ENCODE data around the gene CDKAL1. TPM values are rescaled to one million over a fixed set of nuclear protein-coding genes. Genes with fewer than 3 reads are reported as not detected.
"Not testable (repeated sequence)": the region's sequence is repeated elsewhere in the genome, so short reads cannot be mapped to it uniquely, and the experiment has no call there.

CDKAL1 gene
- total RNA-seq, 5 donors from 2014 or later (not counting 1 experiment from before 2014, with no cell fraction given), result 18.8 to 29.9 (median 20.5) TPM

DNA sequence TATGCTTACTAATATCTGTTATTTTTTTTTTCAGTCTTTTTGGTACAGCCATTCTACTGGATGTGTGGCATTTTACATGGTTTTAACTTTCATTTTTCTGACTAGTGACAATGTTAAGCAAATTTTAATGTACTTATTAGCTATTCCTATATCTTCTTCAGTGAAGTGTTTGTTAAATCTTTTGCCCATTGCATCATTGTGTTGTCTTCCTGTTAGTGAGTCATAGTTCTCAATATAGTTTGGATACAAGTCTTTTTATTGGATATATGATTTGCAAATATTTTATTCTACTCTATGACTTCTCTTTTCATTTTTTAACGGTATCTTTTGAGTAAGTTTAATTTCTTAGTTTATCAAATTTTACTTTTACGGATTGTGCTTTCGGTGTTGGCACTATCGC, 519.4 kb downstream of the CDKAL1 start:
- no peaks in the 10 kb centered on the region for H3K27me3 ChIP-seq (replicated peaks in 1 of 2; ENCODE audit: control insufficient read depth in 2 of 2, extremely low read depth in 1 of 2, insufficient read depth in 2 of 2, low read length in 1 of 2)
- Mint-ChIP-seq H3K4me1 (no peaks in the 10 kb centered on the region), H3K27ac (no peak overlapping the region), H3K27me3 (no peaks in the 10 kb centered on the region), H3K36me3 (peaks cover 57% of the 10 kb centered on the region), H3K4me3 (no peak overlapping the region), H3K9me3 (peaks cover 14 to 34% (median 23%) of the 10 kb centered on the region in 3 donors)
- no peaks in the 10 kb centered on the region for H3K9me3 ChIP-seq
- WGBS (ENCODE audit: insufficient coverage), result no CpG with 5 or more reads among the region's 4 CpGs
- no peak overlapping the region for H3K27ac ChIP-seq (ENCODE audit: low read length)
- POLR2A ChIA-PET, result interaction anchor here in 1 of 2 donors (0.6 kb wide), 1 partner anchor 653 kb away, joined by 3 read pairs; no protein-coding TSS in a partner anchor
- CTCF ChIA-PET, result interaction anchor here in 1 of 2 donors (0.6 kb wide), 1 partner anchor 178 kb away, joined by 4 read pairs; no protein-coding TSS in a partner anchor
- H3K4me3 ChIP-seq (ENCODE audit: control insufficient read depth in 1 of 2, extremely low read depth in 1 of 2, low read length in 1 of 2), result no peak overlapping the region
- no peak for ATAC-seq (replicated peaks in 1 of 4)
- no peak for DNase-seq
- no peaks in the 10 kb centered on the region for H3K36me3 ChIP-seq (ENCODE audit: control insufficient read depth in 2 of 2, extremely low read depth in 1 of 2, insufficient read depth in 1 of 2, low read length in 1 of 2)
- H3K4me1 ChIP-seq (ENCODE audit: control insufficient read depth in 1 of 2, extremely low read depth in 1 of 2, insufficient read depth in 2 of 2, low read length in 2 of 2), result no peaks in the 10 kb centered on the region

DNA sequence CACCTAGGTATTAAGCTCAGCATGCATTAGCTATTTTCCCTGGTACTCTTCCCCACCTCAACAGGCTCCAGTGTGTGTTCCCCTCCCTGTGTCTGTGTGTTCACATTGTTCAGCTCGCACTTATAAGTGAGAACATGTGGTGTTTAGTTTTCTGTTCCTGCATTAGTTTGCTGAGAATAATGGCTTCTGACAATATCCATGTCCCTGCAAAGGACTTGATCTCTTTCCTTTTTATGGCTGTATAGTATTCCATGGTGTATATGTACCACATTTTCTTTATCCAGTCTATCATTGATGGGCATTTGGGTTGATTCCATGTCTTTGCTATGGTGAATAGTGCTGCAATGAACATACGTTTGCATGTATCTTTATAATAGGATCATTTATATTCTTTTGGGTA, 521.2 kb downstream of the CDKAL1 start:
- H3K36me3 ChIP-seq (ENCODE audit: control insufficient read depth in 2 of 2, extremely low read depth in 1 of 2, insufficient read depth in 1 of 2, low read length in 1 of 2); H3K4me1 Mint-ChIP-seq; H3K27ac Mint-ChIP-seq; POLR2A ChIA-PET; DNase-seq; ATAC-seq (replicated peaks in 1 of 4); H3K27me3 Mint-ChIP-seq; H3K4me3 ChIP-seq (ENCODE audit: control insufficient read depth in 1 of 2, extremely low read depth in 1 of 2, low read length in 1 of 2); H3K9me3 ChIP-seq; H3K27me3 ChIP-seq (replicated peaks in 1 of 2; ENCODE audit: control insufficient read depth in 2 of 2, extremely low read depth in 1 of 2, insufficient read depth in 2 of 2, low read length in 1 of 2); H3K27ac ChIP-seq (ENCODE audit: low read length); H3K4me1 ChIP-seq (ENCODE audit: control insufficient read depth in 1 of 2, extremely low read depth in 1 of 2, insufficient read depth in 2 of 2, low read length in 2 of 2); H3K4me3 Mint-ChIP-seq; CTCF ChIA-PET: not testable (repeated sequence)
- WGBS (ENCODE audit: insufficient coverage), result no CpG with 5 or more reads among the region's 2 CpGs
- Mint-ChIP-seq H3K36me3 (peaks cover 69% of the 10 kb centered on the region), H3K9me3 (peaks cover 19 to 43% (median 28%) of the 10 kb centered on the region in 3 donors)

DNA sequence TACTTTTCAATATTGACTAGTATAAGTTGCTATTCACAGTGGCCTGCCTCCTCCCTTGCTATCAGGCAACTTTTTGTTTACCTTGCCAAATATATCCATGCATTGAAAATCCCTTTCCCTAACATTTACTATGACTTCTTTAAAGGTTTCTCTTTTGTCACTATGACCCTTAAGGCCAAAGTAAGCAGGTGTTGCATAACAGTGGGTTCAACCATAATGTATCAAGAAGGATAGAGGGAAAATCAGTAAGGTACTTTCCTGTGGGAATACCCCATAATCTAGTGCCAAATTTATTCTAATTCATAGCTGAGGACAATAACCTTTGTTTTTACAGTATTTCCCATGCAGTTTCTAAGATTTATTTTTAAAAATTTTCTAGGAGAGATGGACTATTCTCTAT, 527.6 kb downstream of the CDKAL1 start:
- H3K36me3 Mint-ChIP-seq, result peaks cover 57% of the 10 kb centered on the region
- no peak for DNase-seq

DNA sequence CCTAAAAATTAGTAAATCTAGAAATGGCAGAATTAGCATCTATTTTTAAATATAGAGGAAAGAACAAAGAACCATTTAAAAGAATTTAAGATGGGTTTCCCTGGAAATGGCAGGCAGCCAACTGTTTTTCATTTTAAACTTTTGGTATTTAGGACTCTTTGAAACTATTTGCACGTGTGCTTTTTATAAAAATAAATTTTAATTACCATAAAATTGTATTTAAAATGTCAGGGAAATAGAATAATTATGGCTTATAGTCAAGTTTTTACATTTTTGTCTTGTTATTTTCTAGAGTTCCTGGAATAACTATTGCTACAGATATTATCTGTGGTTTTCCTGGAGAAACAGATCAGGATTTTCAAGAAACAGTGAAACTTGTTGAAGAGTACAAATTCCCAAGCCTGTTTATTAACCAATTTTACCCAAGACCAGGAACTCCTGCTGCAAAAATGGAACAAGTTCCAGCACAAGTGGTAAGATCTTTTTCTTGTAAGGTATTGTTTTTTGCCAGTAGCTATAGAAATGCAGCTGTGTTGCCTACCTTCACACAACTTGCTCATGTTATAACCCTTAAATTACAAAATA, 530.6 kb downstream of the CDKAL1 start:
- Mint-ChIP-seq H3K36me3 (peaks cover 44% of the 10 kb centered on the region), H3K4me1 (no peaks in the 10 kb centered on the region), H3K9me3 (peaks cover 2 to 16% (median 4%) of the 10 kb centered on the region in 3 donors), H3K27me3 (no peaks in the 10 kb centered on the region), H3K27ac (no peak overlapping the region), H3K4me3 (no peak overlapping the region)
- no CpG with 5 or more reads among the region's 1 CpG for WGBS (ENCODE audit: insufficient coverage)
- peaks cover 2% of the 10 kb centered on the region for H3K9me3 ChIP-seq
- no peak overlapping the region for H3K27ac ChIP-seq (ENCODE audit: low read length)
- no peaks in the 10 kb centered on the region for H3K36me3 ChIP-seq (ENCODE audit: control insufficient read depth in 2 of 2, extremely low read depth in 1 of 2, insufficient read depth in 1 of 2, low read length in 1 of 2)
- no peaks in the 10 kb centered on the region for H3K27me3 ChIP-seq (replicated peaks in 1 of 2; ENCODE audit: control insufficient read depth in 2 of 2, extremely low read depth in 1 of 2, insufficient read depth in 2 of 2, low read length in 1 of 2)
- H3K4me1 ChIP-seq (ENCODE audit: control insufficient read depth in 1 of 2, extremely low read depth in 1 of 2, insufficient read depth in 2 of 2, low read length in 2 of 2), result no peaks in the 10 kb centered on the region
- ChIA-PET POLR2A (no interaction called here), CTCF (no interaction called here)
- no peak for ATAC-seq (replicated peaks in 1 of 4)
- no peak for DNase-seq
- H3K4me3 ChIP-seq (ENCODE audit: control insufficient read depth in 1 of 2, extremely low read depth in 1 of 2, low read length in 1 of 2), result no peak overlapping the region

More for the DNA sequence above, 527.6 kb downstream of the CDKAL1 start:
- Mint-ChIP-seq H3K27me3 (no peaks in the 10 kb centered on the region), H3K4me1 (no peaks in the 10 kb centered on the region), H3K27ac (no peak overlapping the region), H3K9me3 (peaks cover 13 to 25% (median 20%) of the 10 kb centered on the region in 3 donors), H3K4me3 (no peak overlapping the region)
- Histone ChIP-seq H3K27ac (ENCODE audit: low read length) (no peak overlapping the region), H3K4me1 (ENCODE audit: control insufficient read depth in 1 of 2, extremely low read depth in 1 of 2, insufficient read depth in 2 of 2, low read length in 2 of 2) (no peaks in the 10 kb centered on the region), H3K27me3 (replicated peaks in 1 of 2; ENCODE audit: control insufficient read depth in 2 of 2, extremely low read depth in 1 of 2, insufficient read depth in 2 of 2, low read length in 1 of 2) (no peaks in the 10 kb centered on the region), H3K36me3 (ENCODE audit: control insufficient read depth in 2 of 2, extremely low read depth in 1 of 2, insufficient read depth in 1 of 2, low read length in 1 of 2) (no peaks in the 10 kb centered on the region), H3K4me3 (ENCODE audit: control insufficient read depth in 1 of 2, extremely low read depth in 1 of 2, low read length in 1 of 2) (no peak overlapping the region), H3K9me3 (peaks cover 7% of the 10 kb centered on the region)
- POLR2A ChIA-PET, result no interaction called here
- CTCF ChIA-PET, result no interaction called here
- no peak for ATAC-seq (replicated peaks in 1 of 4)

DNA sequence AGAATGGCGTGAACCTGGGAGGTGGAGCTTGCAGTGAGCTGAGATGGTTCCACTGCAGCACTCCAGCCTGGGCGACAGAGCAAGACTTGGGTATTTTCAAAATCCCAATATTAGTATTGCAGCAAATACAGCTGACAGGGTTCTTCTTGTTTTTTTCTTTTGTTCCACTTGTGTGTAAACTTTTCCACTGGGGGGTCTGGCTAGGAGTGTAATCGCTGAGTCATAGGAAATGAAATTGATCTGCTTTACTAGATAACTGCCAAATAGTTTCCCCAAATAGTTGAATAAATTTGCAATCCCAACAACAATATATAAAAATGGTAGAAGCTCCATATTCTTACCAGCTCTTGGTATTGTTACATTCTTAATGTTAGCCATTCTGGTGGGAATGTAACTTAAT, 533.3 kb downstream of the CDKAL1 start:
- ATAC-seq (replicated peaks in 1 of 4), result no peak
- CTCF ChIA-PET, result interaction anchor here in 1 of 2 donors (0.6 kb wide), 1 partner anchor 62 kb away, joined by 6 read pairs; no protein-coding TSS in a partner anchor

DNA sequence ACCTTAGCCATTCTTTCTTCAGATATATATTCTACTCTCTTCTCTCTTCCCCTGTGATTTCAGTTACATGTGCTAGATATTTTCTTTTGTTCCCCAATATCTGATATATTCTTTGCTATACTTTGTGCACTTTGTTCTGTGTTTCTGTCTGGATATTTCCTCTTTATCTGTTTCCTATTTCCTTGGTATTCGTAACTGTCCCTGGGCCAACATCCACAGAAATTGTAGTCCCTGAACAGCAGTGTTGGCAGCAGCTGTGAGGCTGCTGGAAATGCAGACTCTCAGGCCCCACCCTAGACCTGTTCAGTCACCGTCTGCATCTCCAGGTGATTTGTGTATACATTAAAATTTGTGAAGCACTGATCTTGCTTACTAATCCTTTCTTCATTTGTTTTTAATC, 536.4 kb downstream of the CDKAL1 start:
- no peaks in the 10 kb centered on the region for H3K4me1 ChIP-seq (ENCODE audit: control insufficient read depth in 1 of 2, extremely low read depth in 1 of 2, insufficient read depth in 2 of 2, low read length in 2 of 2)
- no peaks in the 10 kb centered on the region for H3K27me3 ChIP-seq (replicated peaks in 1 of 2; ENCODE audit: control insufficient read depth in 2 of 2, extremely low read depth in 1 of 2, insufficient read depth in 2 of 2, low read length in 1 of 2)
- no peak overlapping the region for H3K27ac Mint-ChIP-seq
- H3K27ac ChIP-seq (ENCODE audit: low read length), result no peak overlapping the region
- ChIA-PET POLR2A (no interaction called here), CTCF (no interaction called here)
- no peak overlapping the region for H3K4me3 ChIP-seq (ENCODE audit: control insufficient read depth in 1 of 2, extremely low read depth in 1 of 2, low read length in 1 of 2)
- H3K27me3 Mint-ChIP-seq, result no peaks in the 10 kb centered on the region
- H3K36me3 ChIP-seq (ENCODE audit: control insufficient read depth in 2 of 2, extremely low read depth in 1 of 2, insufficient read depth in 1 of 2, low read length in 1 of 2), result peaks cover 0 to 7% of the 10 kb centered on the region in 2 donors
- DNase-seq (no peak), ATAC-seq (replicated peaks in 1 of 4) (no peak)
- H3K9me3 Mint-ChIP-seq, result peaks cover 10 to 48% (median 17%) of the 10 kb centered on the region in 3 donors
- H3K4me1 Mint-ChIP-seq, result peaks cover 0 to 6% (median 0%) of the 10 kb centered on the region in 3 donors
- no peaks in the 10 kb centered on the region for H3K9me3 ChIP-seq
- 60% methylated on average over 1 of the region's 2 CpGs for WGBS (ENCODE audit: insufficient coverage)
- peaks cover 67% of the 10 kb centered on the region for H3K36me3 Mint-ChIP-seq
- no peak overlapping the region for H3K4me3 Mint-ChIP-seq

More for the DNA sequence above, 533.3 kb downstream of the CDKAL1 start:
- POLR2A ChIA-PET, result no interaction called here
- H3K4me1 ChIP-seq (ENCODE audit: control insufficient read depth in 1 of 2, extremely low read depth in 1 of 2, insufficient read depth in 2 of 2, low read length in 2 of 2), result no peaks in the 10 kb centered on the region
- H3K9me3 ChIP-seq, result no peaks in the 10 kb centered on the region
- Mint-ChIP-seq H3K4me1 (peaks cover 0 to 6% (median 0%) of the 10 kb centered on the region in 3 donors), H3K9me3 (peaks cover 5 to 36% (median 10%) of the 10 kb centered on the region in 3 donors), H3K27ac (no peak overlapping the region), H3K36me3 (peaks cover 64% of the 10 kb centered on the region), H3K4me3 (no peak overlapping the region), H3K27me3 (no peaks in the 10 kb centered on the region)
- no peaks in the 10 kb centered on the region for H3K27me3 ChIP-seq (replicated peaks in 1 of 2; ENCODE audit: control insufficient read depth in 2 of 2, extremely low read depth in 1 of 2, insufficient read depth in 2 of 2, low read length in 1 of 2)
- H3K4me3 ChIP-seq (ENCODE audit: control insufficient read depth in 1 of 2, extremely low read depth in 1 of 2, low read length in 1 of 2), result no peak overlapping the region
- peaks cover 0 to 7% of the 10 kb centered on the region in 2 donors for H3K36me3 ChIP-seq (ENCODE audit: control insufficient read depth in 2 of 2, extremely low read depth in 1 of 2, insufficient read depth in 1 of 2, low read length in 1 of 2)
- no CpG with 5 or more reads among the region's 3 CpGs for WGBS (ENCODE audit: insufficient coverage)
- no peak overlapping the region for H3K27ac ChIP-seq (ENCODE audit: low read length)
- no peak for DNase-seq

Data from T-cell (primary cell).